Endothelial cell of umbilical vein (primary cell): ENCODE results near the gene RNPEPL1. TPM values are rescaled to one million over a fixed set of nuclear protein-coding genes. Genes with fewer than 3 reads are reported as not detected.

Experiments
- BruUV-seq: library from RNA; stranded (reverse); fragments of 400-500 nt; replicated peaks from 2 replicates; lab custom pipeline; 2021; lab: Mats Ljungman, UMichigan
- CTCF ChIA-PET: fragments of 300-600, 350-600 bp; sonication (Branson Sonifier 250); formaldehyde crosslinking; loops from one replicate; lab custom pipeline; 2021; ENCODE audit warnings: antibody characterized with exemption, inconsistent platforms; lab: Charles Lee
- POLR2A ChIA-PET: fragments of 300-600, 350-600 bp; sonication (Branson Sonifier 250); formaldehyde crosslinking; loops from one replicate; lab custom pipeline; 2021; ENCODE audit warnings: antibody characterized with exemption, inconsistent platforms; lab: Charles Lee
- DNase-seq: peaks from one replicate; pipeline ENCODE4 v3.0.0-alpha.2; 2011; ENCODE audit warnings: low read depth, low spot score
- FAIRE-seq: peaks from 2 replicates; lab custom pipeline; 2011; peaks lifted over from hg19 to GRCh38; lab: Jason Lieb, UNC
- H2AFZ ChIP-seq: 2 replicates; pipeline ENCODE4 v1.6.0; 2012; ENCODE audit warnings: low read depth, low read length, control low read depth, inconsistent platforms
- H3K27ac ChIP-seq: 2 replicates; pipeline ENCODE4 v1.5.1; 2011; ENCODE audit warnings: low read depth, mild to moderate bottlenecking, control low read depth, low read length, moderate library complexity; ENCODE audit not compliant: insufficient read depth
- H3K27me3 ChIP-seq, 2 experiments: 2 replicates each; pipeline versions ENCODE4 v1.6.0 to v1.6.1; 2011; ENCODE audit warnings: low read length in 2 of 2, mixed read lengths in 1 of 2; ENCODE audit not compliant: control insufficient read depth in 2 of 2, insufficient read depth in 2 of 2
- H3K36me3 ChIP-seq, 2 experiments: 2 replicates in 1 of 2; 3 replicates in 1 of 2; pipeline ENCODE4 v1.5.1; 2011; ENCODE audit warnings: low read length in 2 of 2, mild to moderate bottlenecking in 1 of 2, moderate library complexity in 1 of 2; ENCODE audit not compliant: control insufficient read depth in 2 of 2, insufficient read depth in 2 of 2; ENCODE audit errors: extremely low read depth in 1 of 2
- H3K4me1 ChIP-seq: 3 replicates; pipeline ENCODE4 v1.5.1; 2011; ENCODE audit warnings: mild to moderate bottlenecking, low read length; ENCODE audit not compliant: control insufficient read depth, insufficient read depth; ENCODE audit errors: extremely low read depth
- H3K4me2 ChIP-seq: 2 replicates; pipeline ENCODE4 v1.6.1; 2011; ENCODE audit warnings: low read length, control low read depth, mixed read lengths; ENCODE audit not compliant: insufficient read depth
- H3K4me3 ChIP-seq, 3 experiments: fragments of 200-600 bp in 1 of 3; sonication (generic), shearing (Covaris generic) in 1 of 3; replicated peaks in 1 of 3; 2 replicates each; pipeline ENCODE4 v1.5.1; 2011 to 2016; ENCODE audit warnings: control low read depth in 3 of 3, low read length in 3 of 3, mild to moderate bottlenecking in 2 of 3, inconsistent platforms in 1 of 3, low read depth in 1 of 3, moderate library complexity in 1 of 3; ENCODE audit not compliant: insufficient read depth in 1 of 3
- H3K79me2 ChIP-seq: 2 replicates; pipeline ENCODE4 v1.6.0; 2012; ENCODE audit warnings: low read length, inconsistent platforms; ENCODE audit not compliant: control insufficient read depth, insufficient read depth
- H3K9ac ChIP-seq: replicated peaks from 2 replicates; pipeline ENCODE3; 2011; ENCODE audit warnings: low read length, control low read depth; ENCODE audit not compliant: insufficient read depth; ENCODE audit errors: extremely low read depth
- H3K9me1 ChIP-seq: replicated peaks from 3 replicates; pipeline ENCODE4 v1.6.0; 2011; ENCODE audit warnings: mild to moderate bottlenecking, low read length; ENCODE audit not compliant: control insufficient read depth, insufficient read depth; ENCODE audit errors: extremely low read depth
- H3K9me3 ChIP-seq: replicated peaks from 2 replicates; pipeline ENCODE4 v1.5.1; 2012; ENCODE audit warnings: low read length, inconsistent platforms; ENCODE audit not compliant: control insufficient read depth, insufficient read depth
- H4K20me1 ChIP-seq: replicated peaks from 2 replicates; pipeline ENCODE3; 2011; ENCODE audit warnings: mild to moderate bottlenecking, low read length; ENCODE audit not compliant: control insufficient read depth, insufficient read depth; ENCODE audit errors: extremely low read depth
- CTCF ChIP-seq, 2 donors: IDR thresholded peaks; 1 replicate in 1 of 2; 2 replicates in 1 of 2; pipeline ENCODE4 v1.5.1; 2011; ENCODE audit warnings: low read length in 2 of 2, mild to moderate bottlenecking in 2 of 2, moderate library complexity in 2 of 2, control low read depth in 1 of 2, inconsistent platforms in 1 of 2, low read depth in 1 of 2; ENCODE audit not compliant: insufficient read depth in 1 of 2; ENCODE audit errors: extremely low read depth in 1 of 2
- EZH2 ChIP-seq: IDR thresholded peaks from 2 replicates; pipeline ENCODE4 v1.6.1; 2012; ENCODE audit warnings: borderline replicate concordance, low read depth, mild to moderate bottlenecking, moderate library complexity, low read length, inconsistent platforms; ENCODE audit not compliant: severe bottlenecking
- FOS ChIP-seq: IDR thresholded peaks from 2 replicates; pipeline ENCODE4 v1.6.1; 2011; ENCODE audit warnings: mild to moderate bottlenecking, low read length, moderate library complexity, borderline replicate concordance; ENCODE audit not compliant: insufficient read depth
- GATA2 ChIP-seq: IDR thresholded peaks from 2 replicates; pipeline ENCODE4 v1.7.0; 2011; ENCODE audit warnings: low read depth, mild to moderate bottlenecking, moderate library complexity, mixed read lengths, low read length; ENCODE audit not compliant: insufficient read length, insufficient read depth
- JUN ChIP-seq: IDR thresholded peaks from 2 replicates; pipeline ENCODE4 v1.6.1; 2011; ENCODE audit warnings: borderline replicate concordance, low read depth; ENCODE audit not compliant: insufficient read length, insufficient read depth
- MAX ChIP-seq: IDR thresholded peaks from 2 replicates; pipeline ENCODE4 v1.6.1; 2011; ENCODE audit not compliant: insufficient read depth, insufficient read length
- MYC ChIP-seq: IDR thresholded peaks from one replicate; pipeline ENCODE4 v1.6.1; 2011; ENCODE audit warnings: mild to moderate bottlenecking, low read depth, low read length
- POLR2A ChIP-seq: IDR thresholded peaks from 2 replicates; pipeline ENCODE4 v1.6.1; 2012; ENCODE audit warnings: low read depth, mild to moderate bottlenecking, control low read depth, low read length
- POLR2AphosphoS5 ChIP-seq: IDR thresholded peaks from 2 replicates; pipeline ENCODE4 v1.6.1; 2012; ENCODE audit warnings: low read depth, mild to moderate bottlenecking, control low read depth, low read length, moderate library complexity; ENCODE audit not compliant: insufficient read depth
- dilution Hi-C: fragments of 300-500 bp; cut with MboI; formaldehyde crosslinking; loops from one replicate; pipeline ENCODE4 v1.15.0; 2019; ENCODE audit warnings: low sequenced_read_pairs; ENCODE audit not compliant: extremely low pct_ligation_motif_present
- intact Hi-C: fragments of 100-400 bp; cut with micrococcal nuclease; formaldehyde crosslinking; loops from one replicate; pipeline ENCODE4 v1.10.0; 2022
- polyA plus RNA-seq, 4 experiments: library from polyadenylated mRNA; depleted of rRNA in 3 of 4; stranded (reverse) in 3 of 4; unstranded in 1 of 4; fragments of >200 nt; gene quantifications; 2 replicates each; pipeline versions ENCODE4 v1.2.1 to v1.2.3, GENCODE V29; 2011 to 2012; ENCODE audit warnings: missing spikeins in 1 of 4
- total RNA-seq: library from RNA; stranded (reverse); gene quantifications from 2 replicates; pipeline ENCODE4 v1.2.3, GENCODE V29; 2021

The RNPEPL1 gene
- total and polyA plus RNA-seq, 2 donors (not counting 3 experiments of a cell fraction or from before 2014, with no cell fraction given): 35.8 to 67.1 TPM

GRCh38 chr2:240586919-240587800 is 18.9 kb downstream of the RNPEPL1 start:
- CTCF ChIA-PET: interaction anchor here (0.8 to 5.3 kb wide), 12 partner anchors 9 to 355 kb away, joined by 3 to 47 read pairs (median 10); partner anchors contain the start of genes ANKMY1 and RNPEPL1
- Histone ChIP-seq H3K9me1 (no peaks in the 10 kb centered on the region), H2AFZ (peak overlapping the region; percentile 74), H3K27ac (no peak overlapping the region), H3K4me2 (peak overlapping the region; percentile 69), H3K4me3 (peak overlapping the region; percentile 76 to 84 (median 84)), H3K9me3 (no peaks in the 10 kb centered on the region), H4K20me1 (no peaks in the 10 kb centered on the region), H3K36me3 (peaks cover 2 to 12% of the 10 kb centered on the region in 2 experiments), H3K79me2 (peaks cover 60% of the 10 kb centered on the region), H3K27me3 (no peaks in the 10 kb centered on the region), H3K4me1 (peaks cover 17% of the 10 kb centered on the region), H3K9ac (peak overlapping the region; percentile 91)
- POLR2A ChIA-PET: interaction anchor here (1.0 to 3.3 kb wide), 3 partner anchors 18 to 26 kb away, joined by 7 to 13 read pairs (median 8); partner anchors contain the start of gene RNPEPL1
- dilution Hi-C loops: no loop called here
- TF ChIP-seq MYC: no peak
- no peak for TF ChIP-seq EZH2
- TF ChIP-seq CTCF (IDR thresholded peaks at IDR 0.05; ENCODE audit: extremely low read depth in 1 of 2, insufficient read depth in 1 of 2, low read depth in 1 of 2, low read length in 2 of 2): no peak
- no peak for TF ChIP-seq POLR2AphosphoS5
- TF ChIP-seq MAX: no peak
- no peak for TF ChIP-seq GATA2
- TF ChIP-seq JUN: no peak
- TF ChIP-seq FOS: no peak
- no peak for TF ChIP-seq POLR2A
- BruUV-seq: TSS peak; percentile 52
- intact Hi-C loops: loop anchor here (1.0 kb wide), 3 partner anchors 21 to 74 kb away; partner anchors contain the start of gene DUSP28
- peak; percentile 21 for DNase-seq
- FAIRE-seq: peak; percentile 43
